Measurements from ENCODE around the gene DCXR. TPM values are rescaled to one million over a fixed set of nuclear protein-coding genes. Genes with fewer than 3 reads are reported as not detected.

DCXR gene
- total RNA-seq, 1 donor from 2014 or later, result 49.9 TPM

DNA sequence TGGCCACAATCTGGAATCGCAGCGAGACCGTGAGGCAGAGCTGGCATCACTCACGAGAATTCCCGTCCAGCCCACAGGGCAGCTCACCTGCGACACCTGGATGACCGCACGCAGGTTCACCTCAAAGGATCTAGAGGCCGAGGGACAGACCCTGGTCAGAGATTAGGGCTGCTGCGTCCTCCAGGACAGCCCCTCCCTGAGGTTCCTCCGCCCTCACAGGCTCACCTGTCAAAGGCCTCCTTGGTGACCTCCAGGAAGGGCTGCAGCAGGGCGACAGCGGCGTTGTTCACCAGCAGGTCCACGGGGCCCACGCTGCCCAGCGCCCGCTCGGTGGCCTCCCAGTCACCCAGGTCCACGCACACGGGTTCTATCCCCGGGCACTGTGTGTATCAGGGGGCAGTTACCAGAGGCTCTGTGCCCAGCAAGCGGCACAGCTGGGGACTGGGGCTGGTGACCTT is 834 bp downstream of the DCXR start:
- Histone ChIP-seq H3K27me3 (ENCODE audit: insufficient read depth, low read length) (no peaks in the 10 kb centered on the region), H3K27ac (ENCODE audit: low read depth, low read length) (peak overlapping the region; percentile 59), H3K9me3 (ENCODE audit: insufficient read depth, low read depth, low read length) (no peaks in the 10 kb centered on the region), H4K20me1 (ENCODE audit: insufficient read depth, low read length) (peaks cover 3% of the 10 kb centered on the region), H3K4me2 (ENCODE audit: low read length) (peak overlapping the region; percentile 99), H3K36me3 (ENCODE audit: insufficient read depth, low read length) (no peaks in the 10 kb centered on the region), H3K9ac (ENCODE audit: low read length) (peak overlapping the region; percentile 84), H3K4me3 (ENCODE audit: insufficient read depth, low read depth, low read length) (peak overlapping the region; percentile 72), H3K79me2 (ENCODE audit: insufficient read depth, low read length) (peaks cover 10% of the 10 kb centered on the region), H3K4me1 (ENCODE audit: insufficient read depth, low read length) (peaks cover 15% of the 10 kb centered on the region), H2AFZ (ENCODE audit: low read depth, low read length) (peak overlapping the region; percentile 81)
- no peak overlapping the region for H3K27ac Mint-ChIP-seq (ENCODE audit: unreplicated experiment)
- TF ChIP-seq EZH2 (IDR thresholded peaks at IDR 0.05; ENCODE audit: insufficient read depth, low read length), result no peak
- TF ChIP-seq, protein P1, sequence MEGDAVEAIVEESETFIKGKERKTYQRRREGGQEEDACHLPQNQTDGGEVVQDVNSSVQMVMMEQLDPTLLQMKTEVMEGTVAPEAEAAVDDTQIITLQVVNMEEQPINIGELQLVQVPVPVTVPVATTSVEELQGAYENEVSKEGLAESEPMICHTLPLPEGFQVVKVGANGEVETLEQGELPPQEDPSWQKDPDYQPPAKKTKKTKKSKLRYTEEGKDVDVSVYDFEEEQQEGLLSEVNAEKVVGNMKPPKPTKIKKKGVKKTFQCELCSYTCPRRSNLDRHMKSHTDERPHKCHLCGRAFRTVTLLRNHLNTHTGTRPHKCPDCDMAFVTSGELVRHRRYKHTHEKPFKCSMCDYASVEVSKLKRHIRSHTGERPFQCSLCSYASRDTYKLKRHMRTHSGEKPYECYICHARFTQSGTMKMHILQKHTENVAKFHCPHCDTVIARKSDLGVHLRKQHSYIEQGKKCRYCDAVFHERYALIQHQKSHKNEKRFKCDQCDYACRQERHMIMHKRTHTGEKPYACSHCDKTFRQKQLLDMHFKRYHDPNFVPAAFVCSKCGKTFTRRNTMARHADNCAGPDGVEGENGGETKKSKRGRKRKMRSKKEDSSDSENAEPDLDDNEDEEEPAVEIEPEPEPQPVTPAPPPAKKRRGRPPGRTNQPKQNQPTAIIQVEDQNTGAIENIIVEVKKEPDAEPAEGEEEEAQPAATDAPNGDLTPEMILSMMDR (IDR thresholded peaks at IDR 0.05; ENCODE audit: insufficient read depth, low read depth, low read length), result no peak
- H3K4me3 Mint-ChIP-seq (ENCODE audit: unreplicated experiment), result peak overlapping the region; percentile 74
- peaks cover 2% of the 10 kb centered on the region for H3K9me3 Mint-ChIP-seq (ENCODE audit: unreplicated experiment)
- H3K27me3 Mint-ChIP-seq (ENCODE audit: low read depth, unreplicated experiment), result peaks cover 4% of the 10 kb centered on the region
- peaks cover 11% of the 10 kb centered on the region for H3K36me3 Mint-ChIP-seq (ENCODE audit: low read depth, unreplicated experiment)
- peaks cover 2% of the 10 kb centered on the region for H3K4me1 Mint-ChIP-seq (ENCODE audit: low read depth, unreplicated experiment)
- FAIRE-seq (no peak), DNase-seq (ENCODE audit: low read depth) (no peak)

DNA sequence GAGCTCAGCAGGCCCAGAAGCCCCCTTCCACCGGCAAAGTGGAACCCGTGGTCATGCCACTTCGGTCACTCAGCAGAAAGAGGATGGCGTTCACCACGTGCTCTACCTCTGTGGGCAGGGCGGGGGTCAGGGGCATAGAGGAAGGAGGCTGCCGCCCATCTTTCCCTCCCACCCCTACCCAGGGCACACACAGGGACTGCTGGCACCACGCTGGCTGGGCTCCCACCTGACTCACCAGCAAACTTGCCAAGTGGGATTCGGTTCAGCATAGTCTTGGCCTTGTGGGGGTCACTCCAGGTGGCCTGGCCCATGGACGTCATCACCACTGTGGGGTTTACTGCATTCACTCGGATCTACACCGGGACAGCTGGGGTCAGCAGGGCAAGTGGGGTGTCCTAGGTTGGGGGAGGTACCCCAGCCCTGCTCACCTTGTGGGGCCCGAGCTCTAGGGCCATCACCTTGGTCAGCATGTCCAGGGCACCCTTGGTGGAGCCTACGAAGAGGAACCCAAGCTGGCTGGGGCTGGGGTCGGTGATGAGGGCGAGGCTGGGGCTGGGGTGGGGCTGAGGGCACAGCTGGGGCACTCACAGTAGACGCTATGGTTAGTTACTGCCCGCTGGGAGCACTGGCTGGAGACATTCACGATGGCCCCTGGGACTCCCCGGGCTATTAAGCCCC is 1.4 kb downstream of the DCXR start:
- H3K27me3 Mint-ChIP-seq (ENCODE audit: low read depth, unreplicated experiment), result peaks cover 4% of the 10 kb centered on the region
- peaks cover 15% of the 10 kb centered on the region for H3K4me1 ChIP-seq (ENCODE audit: insufficient read depth, low read length)

More for the DNA sequence above, 1.4 kb downstream of the DCXR start:
- H2AFZ ChIP-seq (ENCODE audit: low read depth, low read length), result no peak overlapping the region
- H3K79me2 ChIP-seq (ENCODE audit: insufficient read depth, low read length), result peaks cover 10% of the 10 kb centered on the region
- H3K9me3 ChIP-seq (ENCODE audit: insufficient read depth, low read depth, low read length), result no peaks in the 10 kb centered on the region
- H3K4me2 ChIP-seq (ENCODE audit: low read length), result peak overlapping the region; percentile 99
- peak overlapping the region; percentile 84 for H3K9ac ChIP-seq (ENCODE audit: low read length)
- DNase-seq (ENCODE audit: low read depth) (no peak), FAIRE-seq (no peak)
- Mint-ChIP-seq H3K4me3 (ENCODE audit: unreplicated experiment) (peak overlapping the region; percentile 74), H3K9me3 (ENCODE audit: unreplicated experiment) (peaks cover 2% of the 10 kb centered on the region), H3K27ac (ENCODE audit: unreplicated experiment) (no peak overlapping the region), H3K4me1 (ENCODE audit: low read depth, unreplicated experiment) (peaks cover 2% of the 10 kb centered on the region), H3K36me3 (ENCODE audit: low read depth, unreplicated experiment) (peaks cover 11% of the 10 kb centered on the region)
- TF ChIP-seq EZH2 (IDR thresholded peaks at IDR 0.05; ENCODE audit: insufficient read depth, low read length), result no peak
- TF ChIP-seq, protein P1 (IDR thresholded peaks at IDR 0.05; ENCODE audit: insufficient read depth, low read depth, low read length), result no peak
- no peaks in the 10 kb centered on the region for H3K27me3 ChIP-seq (ENCODE audit: insufficient read depth, low read length)
- H3K4me3 ChIP-seq (ENCODE audit: insufficient read depth, low read depth, low read length), result peak overlapping the region; percentile 72
- H4K20me1 ChIP-seq (ENCODE audit: insufficient read depth, low read length), result peaks cover 3% of the 10 kb centered on the region
- H3K36me3 ChIP-seq (ENCODE audit: insufficient read depth, low read length), result no peaks in the 10 kb centered on the region
- H3K27ac ChIP-seq (ENCODE audit: low read depth, low read length), result no peak overlapping the region

Measured in astrocyte (in vitro differentiated cells and primary cell).